GM21576 (cell line): ENCODE data around the gene ABCA6.

Experiments used
- ATAC-seq: cut with Tn5 transposase; IDR thresholded peaks from one replicate; pipeline ENCODE4 v1.9.1; 2021; ENCODE audit warnings: mild to moderate bottlenecking, moderate library complexity; ENCODE audit not compliant: unreplicated experiment

ABCA6 gene

GRCh38 chr17:69142175-69142802 lies 594 bp upstream of the ABCA6 start:
- ATAC-seq = no peak

DNA sequence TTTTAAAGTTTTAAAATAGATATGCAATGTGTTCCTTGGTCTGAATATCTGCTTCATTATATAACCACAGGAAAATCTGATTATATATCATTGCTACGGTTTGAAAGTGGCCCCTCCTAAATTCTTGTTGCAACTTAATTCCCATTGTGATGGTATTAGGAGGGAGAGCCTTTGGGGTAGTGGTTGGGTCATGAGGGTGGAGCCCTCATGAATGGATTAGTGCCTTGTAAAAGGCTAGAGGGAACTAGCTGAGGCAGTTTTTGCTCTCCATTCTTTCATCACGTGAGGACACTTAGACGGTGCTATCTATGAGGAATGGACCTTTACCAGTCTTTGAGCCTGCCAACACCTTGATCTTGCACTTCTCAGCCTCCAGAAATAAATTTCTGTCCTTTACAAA lies 7.6 kb downstream of the ABCA6 start:
- no peak for ATAC-seq

- ATAC-seq = no peak
These were observed 10.9 kb downstream of the ABCA6 start for GRCh38 chr17:69130627-69131296.

DNA sequence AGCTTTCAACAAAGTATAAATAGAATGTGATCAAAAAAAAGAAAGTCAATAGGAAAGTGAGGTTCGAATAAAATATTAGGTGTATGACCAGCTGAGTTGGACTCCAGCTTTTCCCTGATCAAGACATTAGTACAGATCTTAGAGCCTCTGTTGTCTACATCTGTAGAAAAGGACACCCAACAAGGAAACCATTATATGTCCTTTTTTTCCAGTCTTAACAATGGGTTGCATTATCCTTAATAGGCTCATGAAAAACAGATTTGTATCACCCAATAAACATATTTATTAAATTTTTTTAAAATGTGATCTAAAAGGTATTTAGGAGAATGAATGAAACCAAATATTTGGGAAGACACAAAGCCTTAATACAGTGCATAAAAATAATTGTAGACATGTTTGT lies 18.1 kb downstream of the ABCA6 start:
- no peak for ATAC-seq

DNA sequence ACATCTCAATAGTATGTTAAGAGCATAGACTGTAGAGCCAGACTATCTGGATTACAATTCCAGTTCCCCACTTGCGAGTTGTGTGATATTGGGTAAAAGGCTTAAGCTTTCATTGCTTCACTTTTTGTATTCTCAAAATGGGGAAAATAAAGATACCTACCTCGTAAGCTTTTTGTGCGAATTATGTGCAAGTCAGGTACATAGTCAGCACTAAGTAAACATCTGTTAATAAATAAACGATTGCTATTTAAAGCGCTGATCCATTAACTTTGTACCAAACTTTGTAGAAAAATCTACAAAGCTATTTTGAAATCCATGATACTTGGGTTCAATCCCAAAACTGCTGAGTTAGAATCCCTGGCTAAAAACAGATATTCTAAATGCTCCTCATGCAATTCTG lies 19.6 kb downstream of the ABCA6 start:
- no peak for ATAC-seq

GRCh38 chr17:69117855-69118784 lies 23.6 kb downstream of the ABCA6 start:
- peak; percentile 43 for ATAC-seq

DNA sequence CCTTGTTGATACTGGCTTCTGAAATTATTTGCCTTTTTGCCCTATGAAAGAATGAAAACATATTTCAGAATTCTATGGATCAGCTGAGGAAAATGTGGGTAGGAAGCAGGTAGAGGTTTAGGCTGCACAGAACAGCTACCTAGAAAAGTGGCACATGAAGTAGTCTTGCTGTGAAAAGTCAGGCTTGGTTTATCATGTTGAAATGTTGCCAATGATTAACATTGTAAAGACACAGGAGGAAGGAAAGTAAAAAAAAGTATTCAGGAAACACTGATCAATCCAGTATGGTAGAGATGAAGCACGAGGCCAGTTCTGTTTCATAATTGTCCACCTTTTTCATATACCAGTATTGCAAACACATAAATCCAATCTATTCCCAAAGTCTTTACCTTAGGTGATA lies 29.9 kb downstream of the ABCA6 start:
- no peak for ATAC-seq

GRCh38 chr17:69105907-69106730 lies 35.6 kb downstream of the ABCA6 start:
- no peak for ATAC-seq

GRCh38 chr17:69103557-69104233 lies 38.0 kb downstream of the ABCA6 start:
- ATAC-seq = no peak

DNA sequence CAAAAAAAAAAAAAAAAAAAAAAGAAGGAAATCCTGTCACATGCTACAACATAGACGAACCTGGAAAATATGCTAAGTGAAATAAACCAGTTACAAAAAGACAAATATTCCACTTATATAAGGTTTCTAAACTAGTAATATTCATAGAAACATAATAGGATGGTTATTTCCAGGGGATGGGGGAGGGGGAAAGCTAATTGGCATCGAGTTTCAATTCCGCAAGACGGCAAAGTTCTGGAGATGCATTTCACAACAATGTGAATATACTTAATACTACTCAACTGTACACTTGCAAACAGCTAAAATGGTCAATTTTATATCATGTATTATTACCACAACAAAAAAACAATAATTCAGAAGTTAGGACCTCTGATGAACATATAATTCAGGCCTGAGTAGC lies 43.1 kb downstream of the ABCA6 start:
- no peak for ATAC-seq

- ATAC-seq = no peak
These were observed 45.2 kb downstream of the ABCA6 start for GRCh38 chr17:69096541-69096940.

GRCh38 chr17:69093995-69094394 lies 47.7 kb downstream of the ABCA6 start:
- ATAC-seq = no peak

- no peak for ATAC-seq
These were observed 48.4 kb downstream of the ABCA6 start for GRCh38 chr17:69093279-69093789.

DNA sequence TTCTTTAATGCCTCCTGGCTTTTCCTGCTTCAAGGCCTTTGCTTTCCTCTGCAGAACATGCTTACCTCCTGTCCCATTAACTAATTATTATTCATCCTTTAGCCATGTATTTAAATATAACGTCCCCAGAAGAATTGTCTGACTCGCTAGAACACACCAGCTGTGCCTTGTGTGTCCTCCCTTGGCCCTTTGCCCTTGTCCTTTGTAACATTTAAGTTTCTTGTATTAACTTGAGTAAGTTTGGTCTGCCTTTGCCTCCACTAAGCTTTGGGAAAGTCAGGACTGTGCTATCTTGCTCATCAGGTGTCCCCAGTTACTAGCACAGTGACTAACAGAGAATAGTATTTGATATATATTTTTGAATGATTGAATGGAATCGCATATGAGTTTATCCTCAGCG lies 51.3 kb downstream of the ABCA6 start:
- ATAC-seq = no peak

DNA sequence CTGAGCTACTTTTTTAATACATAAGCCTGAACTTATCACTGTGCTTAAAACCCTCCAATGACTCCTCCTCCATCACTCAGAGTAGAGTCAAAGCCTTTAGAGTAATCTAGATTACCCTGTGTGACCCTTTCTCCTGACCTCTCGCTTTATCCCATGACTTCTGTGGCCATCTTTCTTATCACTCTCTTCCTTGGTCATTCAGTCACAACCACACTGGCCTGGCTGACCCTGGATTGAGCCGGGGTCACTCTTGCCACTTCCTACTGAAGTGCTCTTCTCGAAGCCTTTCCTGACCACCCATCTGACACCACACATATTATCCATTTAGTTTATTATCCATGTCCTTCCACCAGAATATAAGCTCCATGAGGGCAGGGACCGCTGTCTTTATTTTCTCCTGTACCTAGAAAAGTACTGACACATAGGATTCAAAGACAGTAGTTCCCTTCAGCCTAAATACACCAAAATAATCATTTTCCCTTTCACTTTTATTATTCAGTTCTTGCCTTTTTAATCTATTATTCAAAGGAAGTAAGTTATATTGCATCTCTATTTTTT lies 53.0 kb downstream of the ABCA6 start:
- ATAC-seq = no peak

- no peak for ATAC-seq
These were observed 55.1 kb downstream of the ABCA6 start for GRCh38 chr17:69086641-69087040.

- no peak for ATAC-seq
These were observed 56.8 kb downstream of the ABCA6 start for GRCh38 chr17:69084911-69085310.

DNA sequence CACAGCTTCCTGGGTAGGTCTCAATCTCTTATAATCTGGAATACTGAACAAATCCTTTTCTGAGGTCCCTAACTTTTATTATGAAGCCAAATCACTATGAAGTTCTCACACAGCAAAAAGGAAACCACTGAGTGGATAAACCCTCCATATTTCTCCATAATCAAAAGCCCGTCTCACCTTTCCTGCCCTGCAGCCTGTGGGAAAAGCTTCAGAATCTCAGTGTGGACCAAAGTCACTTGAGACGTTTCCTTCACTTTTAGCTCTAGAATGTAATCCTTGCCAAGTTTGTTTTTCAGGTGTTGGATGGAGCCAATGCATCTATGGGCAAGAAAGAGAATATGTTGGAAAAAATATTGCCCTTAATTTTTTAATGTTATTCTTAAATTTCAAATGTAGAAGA lies 59.0 kb downstream of the ABCA6 start:
- ATAC-seq = no peak

DNA sequence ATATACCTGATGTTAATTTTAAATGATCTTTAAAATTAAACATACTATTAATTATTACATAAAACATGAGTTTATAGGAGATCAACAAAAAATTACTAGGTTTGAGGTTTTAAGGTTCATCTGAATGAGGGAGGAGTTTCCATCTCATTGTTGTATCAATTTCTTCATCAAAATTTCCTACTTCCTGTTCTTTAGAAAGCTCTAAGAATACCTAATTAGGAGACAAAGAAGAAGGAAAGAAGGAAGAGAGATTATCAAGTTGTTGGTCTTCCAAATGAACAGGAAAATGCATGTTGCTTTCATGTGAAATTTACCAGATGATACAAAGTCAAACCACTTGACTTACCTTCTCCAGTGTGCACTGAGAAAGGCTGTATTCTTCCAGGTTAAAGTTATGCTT lies 62.8 kb downstream of the ABCA6 start:
- no peak for ATAC-seq

DNA sequence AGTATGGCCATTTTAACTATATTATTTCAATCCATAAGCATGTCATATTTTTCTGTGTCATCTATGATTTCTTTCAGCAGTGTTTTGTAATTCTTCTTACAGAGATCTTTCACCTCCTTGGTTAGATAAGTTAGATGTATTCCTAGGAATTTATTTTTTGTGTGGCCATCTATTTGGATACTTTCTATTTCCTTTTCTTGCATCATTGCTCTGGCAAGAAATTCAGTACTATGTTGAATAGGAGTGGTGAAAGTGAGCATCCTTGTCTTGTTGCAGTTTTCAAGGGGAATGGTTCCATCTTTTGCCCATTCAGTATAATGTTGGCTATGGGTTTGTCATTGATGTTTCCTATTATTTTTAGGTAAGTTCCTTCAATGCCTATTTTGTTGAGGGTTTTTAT lies 65.9 kb downstream of the ABCA6 start:
- no peak for ATAC-seq
